Skin of body (tissue), 2 donors: ENCODE data around the gene SYNE2. TPM values are rescaled to one million over a fixed set of nuclear protein-coding genes. Genes with fewer than 3 reads are reported as not detected.
"Not testable (repeated sequence)": the region's sequence is repeated elsewhere in the genome, so short reads cannot be mapped to it uniquely, and the experiment has no call there.

Source experiments
- DNase-seq: peaks from one replicate; lab custom pipeline; 2025; lab: John Stamatoyannopoulos, UW
- total RNA-seq: library from RNA; depleted of rRNA; stranded (reverse); fragments of >200 nt; gene quantifications from one replicate; pipeline ENCODE4 v1.2.3, GENCODE V29; 2014

The SYNE2 gene
- total RNA-seq, 1 donor from 2014 or later: 139 TPM

DNA sequence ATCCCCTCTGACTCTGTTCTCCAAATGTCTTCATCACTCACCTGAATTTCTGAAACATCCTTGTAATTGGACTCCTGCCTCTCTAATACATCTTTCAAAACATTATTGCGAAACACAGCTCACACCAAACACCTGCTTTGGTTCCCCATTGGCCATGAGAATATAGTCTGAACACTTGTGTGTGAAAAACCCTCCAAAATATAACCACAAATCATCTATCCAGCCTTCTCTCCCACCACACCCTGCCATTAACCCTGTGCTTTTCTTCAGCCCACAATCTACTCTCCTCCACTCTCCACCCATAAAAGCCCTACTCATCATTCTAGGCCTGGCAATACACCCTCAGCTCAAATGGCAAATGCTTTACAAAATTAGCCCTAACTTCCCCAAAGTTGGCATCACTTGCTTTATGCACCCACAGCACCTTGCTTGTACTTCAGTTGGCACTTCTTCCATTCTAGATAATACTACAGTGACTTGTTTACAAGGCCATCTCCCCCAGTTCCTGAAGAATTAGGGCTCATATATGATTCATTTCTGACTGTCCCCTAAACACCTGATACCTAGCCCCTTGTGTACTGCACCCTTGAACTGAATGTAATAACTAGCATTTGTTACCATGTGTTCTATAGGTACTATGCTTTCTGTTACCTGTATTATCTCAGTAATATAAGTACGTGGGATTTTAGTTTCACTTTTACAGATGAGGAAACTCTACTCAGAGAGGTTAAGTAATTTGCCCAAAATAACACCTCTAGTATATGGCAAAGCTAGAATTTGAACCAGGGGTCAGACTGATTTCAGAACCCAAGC lies 17.3 kb downstream of the SYNE2 start:
- not testable (repeated sequence) for DNase-seq

DNA sequence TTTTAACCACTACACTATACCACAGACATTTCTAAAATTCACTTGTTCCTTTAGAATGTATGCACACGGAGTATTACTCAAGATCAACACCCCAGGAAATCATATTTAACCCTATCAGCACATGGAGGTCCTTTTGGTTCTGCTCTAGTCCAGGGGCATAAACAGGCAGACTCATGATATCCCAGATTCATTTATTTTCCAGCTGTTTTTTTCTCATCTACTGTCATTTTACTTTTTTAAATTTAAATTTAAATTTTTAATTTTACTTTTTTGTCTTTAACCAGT lies 17.9 kb downstream of the SYNE2 start:
- not testable (repeated sequence) for DNase-seq

DNA sequence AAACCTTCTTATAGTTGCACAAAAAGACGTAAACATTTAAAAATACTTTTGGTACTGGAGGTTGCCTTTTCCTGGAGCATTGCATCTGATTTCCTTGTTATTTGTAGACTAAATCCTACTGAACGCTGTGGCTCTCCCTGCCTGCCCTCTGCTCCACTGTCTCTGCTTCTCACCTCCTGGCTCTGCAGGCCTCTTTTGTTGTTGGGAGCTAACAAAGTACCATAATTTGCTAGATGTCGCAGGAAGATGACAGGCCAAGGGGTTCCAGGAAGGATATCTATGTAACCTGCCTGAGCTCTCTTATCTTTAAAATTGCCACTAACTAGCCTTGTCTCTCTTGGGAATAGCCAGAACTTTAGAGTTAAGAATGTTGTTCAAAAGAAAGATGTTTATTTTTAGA lies 21.4 kb downstream of the SYNE2 start:
- DNase-seq: no peak

DNA sequence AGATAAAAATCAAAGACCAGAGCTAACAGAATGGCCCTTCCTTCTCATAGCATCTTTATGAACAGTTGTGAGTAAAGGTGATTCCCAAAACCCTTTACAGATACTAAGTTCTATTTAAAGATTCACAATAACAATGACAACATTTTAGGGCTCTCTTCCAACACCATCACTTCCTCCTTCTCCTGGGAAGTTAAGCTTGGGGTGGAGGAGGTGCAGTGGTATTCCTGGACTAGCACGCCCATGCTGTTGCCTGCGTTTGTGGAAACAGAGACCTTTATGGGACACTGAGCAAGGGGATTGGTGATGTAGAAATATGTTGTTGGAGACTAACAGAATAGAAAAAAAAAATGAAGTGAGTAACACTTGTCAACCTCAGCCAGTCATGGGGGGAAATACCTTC lies 22.5 kb downstream of the SYNE2 start:
- DNase-seq: no peak

DNA sequence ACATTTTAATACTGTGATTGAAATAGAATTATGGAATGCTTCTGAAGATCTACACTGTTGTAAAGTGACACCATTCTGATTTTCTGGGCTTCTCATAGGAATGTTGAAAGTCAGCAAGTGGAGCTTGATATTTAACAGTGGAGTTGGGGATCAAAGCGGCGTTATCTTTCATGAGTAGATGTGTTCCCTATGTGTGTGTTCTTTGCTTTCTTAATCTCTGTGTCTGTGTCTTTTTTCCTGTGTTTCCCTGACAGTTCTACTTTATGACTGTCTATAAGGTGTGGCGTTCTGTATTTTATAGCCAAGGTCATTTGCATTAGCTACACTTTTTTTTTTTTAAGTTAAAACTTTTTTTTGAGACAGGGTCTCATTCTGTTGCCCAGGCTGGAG lies 24.7 kb downstream of the SYNE2 start:
- DNase-seq: no peak

DNA sequence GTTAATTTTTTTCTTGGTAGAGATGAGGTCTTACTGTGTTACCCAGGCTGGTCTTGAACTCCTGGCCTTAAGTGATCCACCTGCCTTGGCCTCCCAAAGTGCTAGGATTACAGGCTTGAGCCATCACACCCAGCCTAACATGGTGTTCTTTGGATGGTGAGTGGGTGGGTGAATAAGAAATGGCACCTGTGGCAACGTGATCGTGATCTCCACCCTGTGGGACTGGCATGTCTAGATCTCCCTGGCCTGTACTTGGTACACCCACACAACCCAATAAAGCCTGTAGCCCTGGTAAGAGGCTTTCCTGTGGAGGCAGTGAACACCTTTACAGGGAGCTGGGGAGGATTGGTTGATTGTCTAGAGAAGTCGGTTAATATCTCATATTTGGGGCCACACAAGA lies 25.2 kb downstream of the SYNE2 start:
- DNase-seq: no peak

DNA sequence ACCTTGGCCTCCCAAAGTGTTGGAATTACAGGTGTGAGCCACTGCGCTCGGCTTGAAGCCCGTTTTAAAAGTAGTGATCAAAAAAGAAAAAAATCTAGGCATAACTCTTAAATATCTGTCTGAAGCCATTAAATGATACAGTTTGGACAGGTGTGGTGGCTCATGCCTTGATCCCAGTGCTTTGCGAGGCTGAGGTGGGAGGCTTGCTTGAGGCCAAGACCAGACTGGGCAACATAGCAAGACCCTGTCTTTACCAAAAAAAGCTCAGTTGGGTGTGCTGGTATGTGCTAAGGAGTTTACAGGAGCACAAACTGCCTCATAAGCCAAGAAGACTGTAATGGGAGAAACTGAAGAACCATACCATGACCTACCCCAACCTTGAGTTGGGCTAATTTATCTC lies 26.0 kb downstream of the SYNE2 start:
- no peak for DNase-seq

DNA sequence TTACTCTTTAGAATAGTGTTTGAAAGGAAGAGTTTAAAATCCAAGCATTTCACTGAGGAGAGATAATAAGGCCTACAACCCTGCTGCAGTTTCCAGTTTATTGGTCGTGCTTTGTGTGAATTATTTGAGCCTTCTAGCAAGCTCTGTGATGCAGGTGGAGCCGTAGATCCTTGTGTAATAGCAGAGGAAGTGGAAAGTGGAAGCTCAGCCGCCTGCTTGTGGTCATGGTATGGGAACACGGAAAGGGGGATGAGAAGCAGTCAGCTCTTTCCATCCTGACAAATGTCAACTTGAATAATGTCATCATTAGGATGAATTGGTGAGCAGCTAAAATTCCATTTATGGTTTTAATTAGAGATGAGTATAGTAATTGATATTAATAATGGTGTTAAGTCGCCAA lies 29.1 kb downstream of the SYNE2 start:
- no peak for DNase-seq

DNA sequence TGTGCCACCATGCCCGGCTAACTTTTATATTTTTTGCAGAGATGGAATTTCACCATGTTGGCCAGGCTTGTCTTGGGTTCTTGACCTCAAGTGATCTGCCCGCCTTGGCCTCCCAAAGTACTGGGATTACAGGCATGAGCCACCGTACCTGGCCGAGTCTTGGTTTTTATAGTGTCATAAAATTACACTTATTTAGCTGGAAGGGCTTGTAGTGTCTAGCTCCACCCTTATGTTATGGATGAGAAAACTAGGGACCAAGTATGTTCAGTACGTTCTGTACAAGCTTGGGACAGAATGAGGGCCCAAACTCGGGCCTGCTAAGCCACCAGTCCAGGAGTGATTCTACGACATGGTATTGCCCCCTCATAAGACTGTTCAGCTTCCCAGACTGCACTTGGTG lies 35.1 kb downstream of the SYNE2 start:
- DNase-seq: no peak

DNA sequence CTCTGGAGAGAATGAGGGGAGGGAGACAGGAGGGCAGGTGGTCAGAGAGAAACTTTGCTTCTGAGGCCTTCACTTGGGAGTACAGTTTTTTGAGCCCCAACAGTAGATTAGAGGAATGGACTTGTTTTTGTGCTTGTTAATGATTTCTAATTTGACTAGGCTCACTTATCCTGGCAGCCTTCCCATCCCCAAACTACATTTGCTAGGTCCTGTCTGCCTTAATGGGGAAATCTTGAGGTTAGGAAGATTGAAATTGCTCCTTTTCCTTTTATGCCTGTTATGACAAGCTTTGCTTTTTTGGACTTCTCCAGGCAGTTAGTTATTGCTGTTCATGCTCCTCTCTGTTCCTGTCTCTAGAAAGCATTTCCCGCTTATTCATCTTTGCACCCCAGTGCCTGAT lies 37.7 kb downstream of the SYNE2 start:
- DNase-seq: no peak

DNA sequence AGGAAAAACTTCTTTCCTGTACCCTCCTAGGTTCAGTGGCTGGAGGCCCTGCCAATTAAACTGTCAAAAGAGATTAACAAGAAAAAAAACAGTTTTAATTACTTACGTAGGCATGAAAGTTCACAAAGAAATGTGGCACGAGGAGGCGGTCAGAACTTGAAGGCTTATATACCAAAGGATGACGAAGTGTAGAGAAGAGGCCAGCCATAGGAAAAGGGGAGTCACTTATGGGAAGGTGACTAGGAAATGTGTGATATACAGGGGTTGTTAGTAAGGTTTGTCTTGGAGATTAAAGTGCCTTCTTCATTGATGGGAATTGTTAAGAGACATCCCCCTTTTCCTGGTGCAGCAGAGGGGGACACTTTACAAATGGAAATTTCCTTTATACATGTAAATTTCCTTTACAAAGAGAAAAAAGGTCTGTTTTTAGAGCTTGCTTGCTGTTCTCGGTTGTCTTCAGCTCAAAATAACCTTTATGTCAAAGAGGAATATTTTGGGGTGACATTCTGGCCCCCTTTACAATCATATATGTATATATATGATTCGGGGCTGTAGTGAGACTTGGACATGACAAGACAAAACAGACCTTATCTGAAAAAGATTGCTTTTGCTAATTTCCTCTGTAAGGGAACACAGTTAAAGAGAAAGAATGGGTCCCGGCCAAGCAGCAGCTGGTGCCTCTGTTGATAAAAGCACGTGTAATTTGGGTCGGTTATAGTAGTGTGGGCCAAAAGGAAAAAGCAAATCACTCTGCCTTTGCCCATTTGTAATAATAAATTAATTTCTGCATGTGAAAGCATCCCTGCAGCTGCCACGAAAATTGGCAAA lies 38.6 kb downstream of the SYNE2 start:
- no peak for DNase-seq

DNA sequence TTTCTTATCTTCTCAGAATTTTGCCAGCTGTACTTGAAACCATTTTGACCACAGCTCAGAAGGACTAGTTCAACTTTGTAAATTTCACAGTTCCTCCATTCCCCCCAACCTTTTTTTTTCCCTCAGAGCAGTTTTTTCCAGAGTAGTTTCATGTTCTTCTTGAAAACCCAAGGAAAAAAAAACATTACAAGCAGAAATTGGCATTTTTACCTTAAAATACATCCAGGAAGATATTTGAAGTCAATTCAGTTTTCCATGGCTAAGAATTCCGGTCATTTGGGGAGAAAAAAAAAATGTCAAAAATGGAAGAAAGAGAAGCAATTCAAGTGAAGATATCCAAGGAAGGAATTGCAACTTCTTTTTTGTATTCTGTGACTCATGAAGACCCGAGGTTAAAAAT lies 39.5 kb downstream of the SYNE2 start:
- no peak for DNase-seq

DNA sequence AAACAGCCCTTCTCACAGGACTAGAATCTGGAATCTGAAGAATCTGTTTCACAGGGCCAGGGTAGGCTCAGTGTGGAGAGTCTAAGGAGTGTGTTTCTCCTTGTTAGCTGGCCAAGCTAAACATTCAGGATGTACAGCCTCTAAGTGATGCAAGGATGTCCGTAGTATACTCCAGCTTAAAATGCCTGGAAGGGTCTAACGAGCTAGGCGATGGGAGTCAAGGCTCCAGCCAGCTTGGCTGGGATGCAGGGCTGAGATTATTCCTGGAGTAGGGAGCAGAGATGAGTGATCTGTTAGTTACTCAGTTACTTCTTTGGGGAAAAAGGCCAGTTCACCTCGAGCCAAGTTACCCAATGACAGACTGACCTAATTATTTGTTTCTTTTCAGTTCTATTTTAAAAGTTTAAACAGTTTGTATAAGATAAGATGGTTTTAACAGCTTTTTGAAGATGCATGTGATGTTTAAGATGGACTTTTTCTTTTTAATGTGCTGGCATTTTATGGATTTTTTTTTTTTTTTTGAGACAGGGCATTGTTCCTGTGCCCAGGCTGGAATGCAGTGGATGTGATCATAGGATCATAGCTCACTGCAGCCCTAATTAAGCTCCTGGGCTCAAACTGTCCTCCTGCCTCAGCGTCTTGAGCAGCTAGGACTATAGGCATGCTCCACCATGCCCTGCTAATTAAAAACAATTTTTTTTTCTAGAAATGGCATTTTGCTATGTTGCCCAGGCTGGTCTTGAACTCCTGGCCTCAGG lies 41.1 kb downstream of the SYNE2 start:
- peak; percentile 33 for DNase-seq

DNA sequence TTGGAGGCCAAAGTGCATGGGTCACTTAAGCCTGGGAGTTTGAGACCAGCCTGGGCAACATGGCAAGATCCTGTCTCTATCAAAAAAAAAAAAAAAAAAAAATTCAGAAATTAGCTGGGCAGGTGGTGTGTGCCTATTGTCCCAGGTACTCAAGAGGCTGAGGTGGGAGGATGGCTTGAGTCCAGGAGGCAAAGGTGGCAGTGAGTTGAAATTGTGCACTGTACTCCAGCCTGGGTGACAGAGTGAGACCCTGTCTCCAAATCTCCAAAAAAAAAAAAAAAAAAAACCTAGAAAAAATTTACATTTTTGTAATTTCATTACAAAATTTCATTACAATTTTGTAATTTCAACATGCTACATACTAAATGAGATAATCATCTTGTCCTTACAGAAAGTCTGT lies 42.7 kb downstream of the SYNE2 start:
- DNase-seq: no peak

DNA sequence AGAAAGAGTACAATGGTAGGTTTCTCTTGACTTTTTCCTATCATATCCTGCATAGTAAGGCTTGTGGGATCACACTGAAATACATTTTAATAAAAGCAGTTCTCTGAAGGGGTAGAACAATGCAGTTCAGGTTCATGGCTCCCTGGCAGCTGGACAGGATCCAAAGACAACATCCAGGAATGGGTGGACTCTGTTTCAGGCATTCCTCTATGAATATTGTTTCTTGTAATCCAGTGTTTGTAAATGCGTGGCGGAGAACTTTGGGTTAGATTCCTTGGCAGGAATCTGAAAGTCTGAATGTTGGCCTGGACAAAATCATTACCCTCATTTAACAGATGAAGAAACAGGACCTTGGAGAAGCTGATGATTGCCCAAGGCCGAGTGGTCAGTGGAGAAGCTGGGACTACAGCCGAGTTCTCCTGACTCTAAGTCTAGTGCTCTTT lies 43.5 kb downstream of the SYNE2 start:
- DNase-seq: peak; percentile 38

DNA sequence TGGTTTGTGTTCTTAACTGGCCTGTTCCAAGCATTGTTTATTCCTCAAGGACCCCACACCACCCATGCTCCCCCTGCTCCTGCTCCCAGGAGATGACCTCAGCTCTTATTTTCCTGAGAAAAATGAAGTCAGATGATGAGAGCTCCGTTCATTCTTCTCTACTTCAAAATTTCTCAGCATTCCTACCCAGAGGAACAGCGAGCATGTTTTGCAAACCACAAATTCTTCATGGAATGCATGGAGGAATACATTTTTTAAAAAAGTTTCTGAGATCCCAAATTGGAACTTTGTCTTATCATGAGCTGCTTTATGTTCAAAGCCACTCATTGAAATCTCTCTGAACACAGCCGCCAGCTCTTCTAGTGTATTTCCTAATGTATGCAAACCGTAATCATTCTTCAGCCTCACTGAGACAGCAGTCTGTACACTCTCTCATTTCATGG lies 44.9 kb downstream of the SYNE2 start:
- DNase-seq: peak; percentile 8

DNA sequence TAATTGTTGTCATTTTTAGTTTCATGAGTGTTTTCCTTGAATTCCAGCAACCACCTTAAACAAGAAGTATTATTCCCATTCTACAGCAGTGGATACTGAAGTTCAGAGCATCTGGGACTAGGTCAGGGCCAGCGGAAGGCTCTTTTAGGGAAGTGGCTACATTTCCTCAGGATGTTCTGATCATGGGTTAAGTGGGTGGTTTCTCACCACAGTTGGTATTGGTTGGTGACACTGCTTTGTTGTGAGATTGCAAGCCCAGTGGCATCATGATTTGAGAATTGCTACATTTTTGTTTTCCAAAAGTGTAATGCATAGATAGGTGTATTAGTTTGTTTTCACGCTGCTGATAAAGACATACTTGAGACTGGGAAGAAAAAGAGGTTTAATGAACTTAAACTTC lies 47.1 kb downstream of the SYNE2 start:
- no peak for DNase-seq

DNA sequence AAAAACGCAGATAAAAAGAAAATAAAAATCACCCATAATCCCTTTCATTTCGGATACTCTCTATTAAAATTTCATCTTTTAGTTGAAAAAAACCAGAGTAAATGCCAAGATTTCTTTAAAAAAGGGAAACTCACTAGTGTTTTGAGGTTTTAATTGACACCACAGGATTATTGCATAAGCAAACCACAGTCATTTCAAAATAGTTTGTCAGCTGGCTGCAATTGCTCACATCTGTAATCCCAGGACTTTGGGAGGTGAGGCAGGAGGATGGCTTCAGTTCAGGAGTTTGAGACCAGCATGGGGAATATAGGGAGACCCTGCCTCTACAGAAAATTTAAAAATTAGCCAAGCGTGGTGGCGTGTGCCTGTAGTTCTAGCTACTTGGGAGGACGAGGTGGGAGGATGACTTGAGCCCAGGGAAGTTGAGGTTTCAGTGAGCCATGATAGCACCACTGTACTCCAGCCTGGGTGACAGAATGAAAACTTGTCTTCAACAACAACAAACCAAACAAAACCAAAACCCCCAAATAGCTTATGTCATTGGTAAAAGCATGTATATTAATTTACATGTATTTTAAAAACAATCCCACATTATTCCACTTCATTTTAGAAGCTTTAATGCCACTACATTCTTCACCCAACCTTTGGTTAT lies 48.8 kb downstream of the SYNE2 start:
- DNase-seq: no peak

DNA sequence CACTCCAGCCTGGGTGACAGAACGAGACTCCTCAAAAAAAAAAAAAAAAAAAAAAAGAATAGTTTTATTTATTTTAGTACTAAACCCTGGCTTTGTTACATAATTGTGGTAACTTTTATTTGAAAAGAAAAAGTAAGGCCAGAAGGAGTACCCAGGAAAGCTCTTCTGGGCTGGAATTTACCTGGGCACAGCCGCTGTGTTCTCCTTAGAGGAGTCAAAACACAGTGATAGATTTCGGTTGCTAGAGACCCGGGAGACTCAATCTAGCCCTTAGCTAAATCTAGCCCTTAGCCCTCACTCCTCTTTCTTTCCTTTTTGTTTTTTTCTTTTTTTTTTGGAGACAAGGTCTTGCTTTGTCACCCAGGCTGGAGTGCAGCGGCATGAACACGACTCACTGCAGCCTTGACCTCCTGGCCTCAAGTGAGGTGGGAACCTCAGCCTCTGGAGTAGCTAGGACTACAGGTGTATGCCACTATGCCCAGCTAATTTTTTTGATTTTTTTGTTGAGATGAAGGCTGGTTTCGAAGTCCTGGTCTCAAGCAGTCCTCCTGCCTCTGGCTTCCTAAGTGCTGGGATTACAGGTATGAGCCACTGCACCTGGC lies 49.7 kb downstream of the SYNE2 start:
- no peak for DNase-seq

DNA sequence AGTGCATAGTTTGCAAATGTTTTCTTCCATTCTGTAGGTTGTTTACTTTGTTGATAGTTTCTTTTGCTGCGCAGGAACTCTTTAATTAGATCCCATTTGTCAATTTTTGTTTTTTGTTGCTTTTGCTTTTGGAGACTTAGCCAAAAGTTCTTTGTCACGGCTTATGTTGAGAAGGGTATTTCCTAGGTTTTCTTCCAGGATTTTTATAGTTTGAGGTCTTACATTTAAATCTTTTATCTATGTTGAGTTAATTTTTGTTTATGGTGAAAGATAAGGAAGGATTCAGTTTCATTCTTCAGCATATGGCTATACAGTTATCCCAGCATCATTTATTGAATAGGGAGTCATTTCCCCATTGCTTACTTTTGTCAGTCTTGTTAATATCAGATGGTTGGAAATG lies 51.9 kb downstream of the SYNE2 start:
- no peak for DNase-seq

DNA sequence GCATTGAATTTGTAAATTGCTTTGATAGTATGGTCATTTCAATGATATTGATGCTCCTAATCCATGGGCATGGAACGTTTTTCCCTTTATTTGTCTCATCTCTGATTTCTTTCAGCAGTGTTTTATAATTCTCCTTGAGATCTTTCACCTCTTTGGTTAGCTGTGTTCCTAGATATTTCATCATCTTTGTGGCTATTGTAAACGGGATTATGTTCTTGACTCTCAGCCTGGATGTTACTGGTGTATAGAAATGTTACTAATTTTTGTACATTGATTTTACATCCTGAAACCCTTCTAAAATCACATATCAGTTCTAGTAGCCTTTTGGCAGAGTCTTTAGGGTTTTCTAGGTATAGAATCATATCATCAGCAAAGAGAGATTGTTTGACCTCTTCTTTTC lies 52.6 kb downstream of the SYNE2 start:
- DNase-seq: no peak
